H9 (cell line): ENCODE data around the gene IL1R2. TPM values are rescaled to one million over a fixed set of nuclear protein-coding genes. Genes with fewer than 3 reads are reported as not detected.

Experiments
- DNase-seq: peaks from one replicate; pipeline ENCODE4 v3.0.0-alpha.2; 2017
- H2AFZ ChIP-seq: one replicate; pipeline ENCODE4 v1.6.1; 2013; ENCODE audit warnings: mild to moderate bottlenecking, low read length, control low read depth, moderate library complexity
- H2AK5ac ChIP-seq: 2 replicates; pipeline ENCODE4 v1.6.1; 2013; ENCODE audit warnings: low read length, control low read depth, mixed read lengths; ENCODE audit not compliant: insufficient read length
- H2BK120ac ChIP-seq: one replicate; pipeline ENCODE4 v1.6.1; 2013; ENCODE audit warnings: low read depth, mild to moderate bottlenecking, low read length, control low read depth, inconsistent platforms; ENCODE audit not compliant: poor library complexity, severe bottlenecking
- H2BK12ac ChIP-seq: 2 replicates; pipeline ENCODE4 v1.6.1; 2013; ENCODE audit warnings: low read length, control low read depth, mixed read lengths, low read depth; ENCODE audit not compliant: insufficient read length
- H2BK15ac ChIP-seq: 2 replicates; pipeline ENCODE4 v1.6.1; 2013; ENCODE audit warnings: low read depth, low read length, control low read depth
- H2BK20ac ChIP-seq: one replicate; pipeline ENCODE4 v1.6.1; 2013; ENCODE audit warnings: low read depth, mild to moderate bottlenecking, low read length, control low read depth, inconsistent platforms; ENCODE audit not compliant: poor library complexity, severe bottlenecking
- H2BK5ac ChIP-seq: 2 replicates; pipeline ENCODE4 v1.6.1; 2013; ENCODE audit warnings: low read length, control low read depth, mixed read lengths; ENCODE audit not compliant: insufficient read length
- H3K14ac ChIP-seq: 2 replicates; pipeline ENCODE4 v1.6.1; 2013; ENCODE audit warnings: low read length, control low read depth; ENCODE audit not compliant: insufficient read depth
- H3K18ac ChIP-seq: 2 replicates; pipeline ENCODE4 v1.6.1; 2013; ENCODE audit warnings: low read depth, mild to moderate bottlenecking, mixed read lengths, low read length, control low read depth; ENCODE audit not compliant: insufficient read length
- H3K23ac ChIP-seq: 2 replicates; pipeline ENCODE4 v1.6.1; 2013; ENCODE audit warnings: low read length, control low read depth, mixed read lengths, low read depth; ENCODE audit not compliant: insufficient read length
- H3K23me2 ChIP-seq: 2 replicates; pipeline ENCODE4 v1.6.1; 2013; ENCODE audit warnings: low read depth, mild to moderate bottlenecking, mixed read lengths, low read length, control low read depth; ENCODE audit not compliant: insufficient read length, poor library complexity, severe bottlenecking
- H3K27ac ChIP-seq: 2 replicates; pipeline ENCODE4 v1.5.1; 2013; ENCODE audit warnings: low read length, control low read depth, mixed read lengths, low read depth; ENCODE audit not compliant: insufficient read length
- H3K27me3 ChIP-seq: 2 replicates; pipeline ENCODE4 v1.6.1; 2013; ENCODE audit warnings: low read length, control low read depth, inconsistent platforms; ENCODE audit not compliant: insufficient read depth
- H3K4ac ChIP-seq: 2 replicates; pipeline ENCODE4 v1.6.1; 2013; ENCODE audit warnings: low read depth, mild to moderate bottlenecking, control low read depth, inconsistent platforms, low read length, moderate library complexity
- H3K4me1 ChIP-seq: 2 replicates; pipeline ENCODE4 v1.6.1; 2013; ENCODE audit warnings: low read length, control low read depth, inconsistent platforms; ENCODE audit not compliant: insufficient read depth
- H3K4me2 ChIP-seq: 2 replicates; pipeline ENCODE4 v1.6.1; 2013; ENCODE audit warnings: low read length, control low read depth, mixed read lengths; ENCODE audit not compliant: insufficient read length, insufficient read depth
- H3K56ac ChIP-seq: 2 replicates; pipeline ENCODE4 v1.6.1; 2013; ENCODE audit warnings: low read depth, mild to moderate bottlenecking, mixed read lengths, low read length, control low read depth; ENCODE audit not compliant: insufficient read length
- H3K79me1 ChIP-seq: 2 replicates; pipeline ENCODE4 v1.6.1; 2013; ENCODE audit warnings: low read depth, mild to moderate bottlenecking, moderate library complexity, low read length, control low read depth, inconsistent platforms; ENCODE audit not compliant: insufficient read depth, poor library complexity, severe bottlenecking
- H3K79me2 ChIP-seq: 2 replicates; pipeline ENCODE4 v1.6.1; 2013; ENCODE audit warnings: low read length, control low read depth, inconsistent platforms; ENCODE audit not compliant: insufficient read depth
- H3K9ac ChIP-seq: 2 replicates; pipeline ENCODE4 v1.6.1; 2013; ENCODE audit warnings: low read length, control low read depth, mixed read lengths; ENCODE audit not compliant: insufficient read length; ENCODE audit errors: extremely low read depth
- H3K9me3 ChIP-seq: one replicate; pipeline ENCODE4 v1.6.1; 2013; ENCODE audit warnings: low read depth, low read length, inconsistent platforms; ENCODE audit not compliant: control insufficient read depth
- H3T11ph ChIP-seq: one replicate; pipeline ENCODE4 v1.6.1; 2013; ENCODE audit warnings: mild to moderate bottlenecking, low read length, control low read depth, inconsistent platforms
- H4K20me1 ChIP-seq: one replicate; pipeline ENCODE4 v1.6.1; 2013; ENCODE audit not compliant: control insufficient read depth, insufficient read length, insufficient read depth
- H4K5ac ChIP-seq: 2 replicates; pipeline ENCODE4 v1.6.1; 2013; ENCODE audit warnings: low read depth, mild to moderate bottlenecking, mixed read lengths, low read length, control low read depth; ENCODE audit not compliant: insufficient read length
- H4K8ac ChIP-seq: replicated peaks from 2 replicates; pipeline ENCODE4 v1.6.1; 2013; ENCODE audit warnings: low read length, control low read depth, mixed read lengths, low read depth; ENCODE audit not compliant: insufficient read length
- H4K91ac ChIP-seq: 2 replicates; pipeline ENCODE4 v1.6.1; 2013; ENCODE audit warnings: low read depth, mild to moderate bottlenecking, moderate library complexity, mixed read lengths, low read length, control low read depth; ENCODE audit not compliant: insufficient read length
- H3K27ac Mint-ChIP-seq, 3 experiments: 2 replicates in 2 of 3; 3 replicates in 1 of 3; pipeline ENCODE4 v1.8.0; 2020 to 2021; ENCODE audit warnings: mixed read lengths in 3 of 3, mild to moderate bottlenecking in 1 of 3, moderate library complexity in 1 of 3
- H3K27me3 Mint-ChIP-seq: 2 replicates; pipeline ENCODE4 v1.8.0; 2021; ENCODE audit warnings: low read depth, mild to moderate bottlenecking, moderate library complexity, mixed read lengths
- H3K36me3 Mint-ChIP-seq, 3 experiments: 2 replicates in 2 of 3; 3 replicates in 1 of 3; pipeline ENCODE4 v1.8.0; 2020 to 2021; ENCODE audit warnings: low read depth in 3 of 3, mixed read lengths in 3 of 3; ENCODE audit not compliant: insufficient read depth in 1 of 3
- H3K4me1 Mint-ChIP-seq, 2 experiments: 2 replicates each; pipeline ENCODE4 v1.8.0; 2020; ENCODE audit warnings: mixed read lengths in 2 of 2
- H3K4me3 Mint-ChIP-seq, 2 experiments: 2 replicates in 1 of 2; 3 replicates in 1 of 2; pipeline ENCODE4 v1.8.0; 2020 to 2021; ENCODE audit warnings: mild to moderate bottlenecking in 2 of 2, mixed read lengths in 2 of 2, moderate library complexity in 1 of 2
- H3K9me3 Mint-ChIP-seq, 2 experiments: 2 replicates in 1 of 2; 3 replicates in 1 of 2; pipeline ENCODE4 v1.8.0; 2020; ENCODE audit warnings: mild to moderate bottlenecking in 2 of 2, mixed read lengths in 2 of 2, moderate library complexity in 1 of 2
- CTCF ChIP-seq: fragments of 200-600 bp; sonication (generic); conservative IDR thresholded peaks from 3 replicates; pipeline ENCODE4 v1.8.0; 2021; ENCODE audit warnings: antibody characterized with exemption, mild to moderate bottlenecking
- WGBS: extraction: QIAGEN DNeasy Blood & Tissue Kit; methylation state at CpG from one replicate; pipeline ENCODE4 v1.1.7; 2013; ENCODE audit warnings: missing lambda C conversion rate, low lambda C conversion rate, mixed read lengths; ENCODE audit not compliant: insufficient read length; ENCODE audit errors: extremely low coverage; 5-methylcytosine and 5-hydroxymethylcytosine counted together
- total RNA-seq: library from RNA; stranded (reverse); gene quantifications from 2 replicates; pipeline ENCODE4 v1.2.1, GENCODE V29; 2021

Gene IL1R2
- total RNA-seq, 1 experiment from 2014 or later: not detected

GRCh38 chr2:102074152-102074783 is 82.5 kb downstream of the IL1R2 start:
- Histone ChIP-seq H3K9me3 (no peaks in the 10 kb centered on the region), H3K4me2 (no peak overlapping the region), H2AK5ac (no peak overlapping the region), H4K20me1 (no peaks in the 10 kb centered on the region), H3K4me1 (no peaks in the 10 kb centered on the region), H3K79me1 (no peaks in the 10 kb centered on the region), H3K9ac (no peak overlapping the region), H2BK120ac (no peak overlapping the region), H3K27ac (no peak overlapping the region), H2BK20ac (no peak overlapping the region), H3K23ac (no peak overlapping the region), H3T11ph (no peak overlapping the region), H4K91ac (no peak overlapping the region), H3K56ac (no peak overlapping the region), H2BK15ac (no peak overlapping the region), H2BK12ac (no peak overlapping the region), H3K27me3 (no peaks in the 10 kb centered on the region), H2AFZ (no peak overlapping the region), H3K18ac (no peak overlapping the region), H4K8ac (no peak overlapping the region), H4K5ac (no peak overlapping the region), H3K79me2 (no peaks in the 10 kb centered on the region), H3K14ac (no peak overlapping the region), H3K23me2 (no peaks in the 10 kb centered on the region), H2BK5ac (no peak overlapping the region), H3K4ac (no peak overlapping the region)
- Mint-ChIP-seq H3K4me3 (no peak overlapping the region), H3K27me3 (no peaks in the 10 kb centered on the region; the same call in 1 of the 2 replicates), H3K36me3 (peaks cover 0 to 6% (median 2%) of the 10 kb centered on the region in 3 experiments; a peak in 3 of 7 replicates), H3K27ac (no peak overlapping the region), H3K4me1 (peaks cover 3 to 5% of the 10 kb centered on the region in 2 experiments; a peak in 2 of 4 replicates), H3K9me3 (peaks cover 0 to 8% of the 10 kb centered on the region in 2 experiments; a peak in 2 of 5 replicates)
- no peak for TF ChIP-seq CTCF
- no peak for DNase-seq
- WGBS: no CpG with 5 or more reads among the region's 6 CpGs
